Naive B cell (primary cell): ENCODE data around the gene HNRNPDL. TPM values are rescaled to one million over a fixed set of nuclear protein-coding genes. Genes with fewer than 3 reads are reported as not detected.
"Not testable (repeated sequence)": the region's sequence is repeated elsewhere in the genome, so short reads cannot be mapped to it uniquely, and the experiment has no call there.

Experiments used
- ATAC-seq, 2 donors: fragments of 150-1000 bp; cut with Tn5 transposase; 2 replicates each; pipeline ENCODE4 v1.10.0; 2021; ENCODE audit warnings: low read depth in 2 of 2, mild to moderate bottlenecking in 2 of 2, moderate library complexity in 2 of 2
- DNase-seq: peaks from one replicate; pipeline ENCODE4 v3.0.0; 2022
- H3K27ac Mint-ChIP-seq, 6 donors: one replicate each; pipeline ENCODE4 v1.8.0; 2020 to 2022; ENCODE audit warnings: mild to moderate bottlenecking in 6 of 6, mixed read lengths in 6 of 6, moderate library complexity in 5 of 6, inconsistent platforms in 2 of 6
- H3K27me3 Mint-ChIP-seq, 3 donors: one replicate each; pipeline ENCODE4 v1.8.0; 2021 to 2022; ENCODE audit warnings: mixed read lengths in 3 of 3, mild to moderate bottlenecking in 1 of 3
- H3K36me3 Mint-ChIP-seq, 2 donors: one replicate each; pipeline ENCODE4 v1.8.0; 2020 to 2022; ENCODE audit warnings: mixed read lengths in 2 of 2, inconsistent platforms in 1 of 2, mild to moderate bottlenecking in 1 of 2
- H3K4me1 Mint-ChIP-seq, 3 donors: one replicate each; pipeline ENCODE4 v1.8.0; 2020 to 2022; ENCODE audit warnings: mixed read lengths in 3 of 3, inconsistent platforms in 1 of 3, mild to moderate bottlenecking in 1 of 3, moderate library complexity in 1 of 3
- H3K4me3 Mint-ChIP-seq, 8 donors: one replicate each; pipeline ENCODE4 v1.8.0; 2020 to 2022; ENCODE audit warnings: mild to moderate bottlenecking in 8 of 8, mixed read lengths in 8 of 8, moderate library complexity in 8 of 8, inconsistent platforms in 2 of 8
- H3K9me3 Mint-ChIP-seq, 7 donors: one replicate each; pipeline ENCODE4 v1.8.0; 2020 to 2022; ENCODE audit warnings: mixed read lengths in 7 of 7, mild to moderate bottlenecking in 5 of 7, inconsistent platforms in 2 of 7, moderate library complexity in 1 of 7
- polyA plus RNA-seq, 6 donors: library from polyadenylated mRNA; unstranded; fragments of 300-500 nt; fragmentation: Illumina TruSeq; gene quantifications; one replicate each; pipeline ENCODE4 v1.2.3, GENCODE V29; 2021; ENCODE audit warnings: low read depth in 6 of 6

HNRNPDL gene
- polyA plus RNA-seq, 6 donors from 2014 or later, result 288 to 428 (median 371) TPM

- H3K4me3 Mint-ChIP-seq, result peak overlapping the region; percentile 95 to 100 (median 100)
- peak; percentile 94 for DNase-seq
- peaks cover 18 to 24% of the 10 kb centered on the region in 2 donors for H3K36me3 Mint-ChIP-seq
- peaks cover 37 to 51% (median 45%) of the 10 kb centered on the region in 3 donors for H3K4me1 Mint-ChIP-seq
- no peaks in the 10 kb centered on the region for H3K9me3 Mint-ChIP-seq
- peak; percentile 52 to 59 for ATAC-seq
- H3K27me3 Mint-ChIP-seq, result no peaks in the 10 kb centered on the region
- H3K27ac Mint-ChIP-seq, result peak overlapping the region; percentile 99 to 100 (median 99)
Observed at GRCh38 chr4:82428969-82429727, 1.1 kb downstream of the HNRNPDL start.

GRCh38 chr4:82428526-82428968 is 1.7 kb downstream of the HNRNPDL start:
- ATAC-seq (no peak), DNase-seq (no peak)
- H3K4me3 Mint-ChIP-seq, result peak overlapping the region; percentile 95 to 100 (median 100)
- H3K4me1 Mint-ChIP-seq, result peaks cover 37 to 57% (median 39%) of the 10 kb centered on the region in 3 donors
- no peaks in the 10 kb centered on the region for H3K9me3 Mint-ChIP-seq
- no peaks in the 10 kb centered on the region for H3K27me3 Mint-ChIP-seq
- H3K36me3 Mint-ChIP-seq, result peaks cover 21 to 24% of the 10 kb centered on the region in 2 donors
- H3K27ac Mint-ChIP-seq, result peak overlapping the region; percentile 85 to 100 (median 99)

- peaks cover 32 to 52% (median 39%) of the 10 kb centered on the region in 3 donors for H3K4me1 Mint-ChIP-seq
Observed at GRCh38 chr4:82425478-82425877, 4.8 kb downstream of the HNRNPDL start.

GRCh38 chr4:82423245-82424054 is 6.8 kb downstream of the HNRNPDL start:
- Mint-ChIP-seq H3K36me3 (peaks cover 17 to 21% of the 10 kb centered on the region in 2 donors), H3K4me3 (peak overlapping the region in 1 of 8 donors; percentile 37), H3K4me1 (peaks cover 21 to 44% (median 43%) of the 10 kb centered on the region in 3 donors), H3K27ac (peak overlapping the region in 3 of 6 donors; percentile 35 to 48 (median 41)), H3K27me3 (no peaks in the 10 kb centered on the region), H3K9me3 (no peaks in the 10 kb centered on the region)
- ATAC-seq (no peak), DNase-seq (no peak)

More at GRCh38 chr4:82425478-82425877, 4.8 kb downstream of the HNRNPDL start:
- no peak for DNase-seq
- Mint-ChIP-seq H3K36me3 (peaks cover 21 to 24% of the 10 kb centered on the region in 2 donors), H3K27me3 (no peaks in the 10 kb centered on the region), H3K9me3 (no peaks in the 10 kb centered on the region), H3K4me3 (peak overlapping the region in 1 of 8 donors; percentile 95), H3K27ac (no peak overlapping the region)
- no peak for ATAC-seq

- Mint-ChIP-seq H3K27me3 (no peaks in the 10 kb centered on the region), H3K36me3 (peaks cover 16 to 17% of the 10 kb centered on the region in 2 donors), H3K9me3 (no peaks in the 10 kb centered on the region), H3K4me3 (peak overlapping the region in 1 of 8 donors; percentile 37), H3K4me1 (peaks cover 14 to 40% (median 36%) of the 10 kb centered on the region in 3 donors), H3K27ac (no peak overlapping the region)
- no peak for DNase-seq
- no peak for ATAC-seq
Observed at GRCh38 chr4:82422616-82423015, 7.6 kb downstream of the HNRNPDL start.

GRCh38 chr4:82421796-82422560 is 8.3 kb downstream of the HNRNPDL start:
- H3K36me3 Mint-ChIP-seq, result peaks cover 12 to 15% of the 10 kb centered on the region in 2 donors
- no peaks in the 10 kb centered on the region for H3K27me3 Mint-ChIP-seq
- ATAC-seq, result no peak
- peaks cover 8 to 34% (median 33%) of the 10 kb centered on the region in 3 donors for H3K4me1 Mint-ChIP-seq
- DNase-seq, result no peak
- H3K9me3 Mint-ChIP-seq, result no peaks in the 10 kb centered on the region
- no peak overlapping the region for H3K4me3 Mint-ChIP-seq
- H3K27ac Mint-ChIP-seq, result peak overlapping the region in 1 of 6 donors; percentile 11

GRCh38 chr4:82419451-82419850 is 10.8 kb downstream of the HNRNPDL start:
- no peaks in the 10 kb centered on the region for H3K27me3 Mint-ChIP-seq
- H3K27ac Mint-ChIP-seq, result no peak overlapping the region
- ATAC-seq, result peak in 1 of 2 donors; percentile 45
- no peaks in the 10 kb centered on the region for H3K9me3 Mint-ChIP-seq
- DNase-seq, result no peak
- peaks cover 4 to 33% (median 33%) of the 10 kb centered on the region in 3 donors for H3K4me1 Mint-ChIP-seq
- H3K36me3 Mint-ChIP-seq, result peaks cover 0 to 6% of the 10 kb centered on the region in 2 donors
- no peak overlapping the region for H3K4me3 Mint-ChIP-seq

- DNase-seq, result no peak
- H3K4me3 Mint-ChIP-seq, result peak overlapping the region; percentile 10 to 87 (median 74)
- ATAC-seq, result peak; percentile 74 to 81
- peak overlapping the region in 3 of 6 donors; percentile 23 to 57 (median 34) for H3K27ac Mint-ChIP-seq
- H3K9me3 Mint-ChIP-seq, result peaks cover 0 to 4% (median 0%) of the 10 kb centered on the region in 7 donors
- H3K27me3 Mint-ChIP-seq, result no peaks in the 10 kb centered on the region
- no peaks in the 10 kb centered on the region for H3K36me3 Mint-ChIP-seq
- peaks cover 4 to 28% (median 21%) of the 10 kb centered on the region in 3 donors for H3K4me1 Mint-ChIP-seq
Observed at GRCh38 chr4:82415922-82416365, 14.3 kb downstream of the HNRNPDL start.

GRCh38 chr4:82415061-82415460 is 15.2 kb downstream of the HNRNPDL start:
- peaks cover 4 to 22% (median 16%) of the 10 kb centered on the region in 3 donors for H3K4me1 Mint-ChIP-seq
- H3K36me3 Mint-ChIP-seq, H3K27me3 Mint-ChIP-seq, H3K27ac Mint-ChIP-seq, H3K9me3 Mint-ChIP-seq, ATAC-seq, DNase-seq: not testable (repeated sequence)
- peak overlapping the region in 1 of 8 donors; percentile 44 for H3K4me3 Mint-ChIP-seq

- Mint-ChIP-seq H3K36me3 (no peaks in the 10 kb centered on the region), H3K27ac (no peak overlapping the region), H3K27me3 (peaks cover 0 to 8% (median 0%) of the 10 kb centered on the region in 3 donors), H3K9me3 (no peaks in the 10 kb centered on the region), H3K4me1 (peaks cover 0 to under 1% (median 0%) of the 10 kb centered on the region in 3 donors), H3K4me3 (no peak overlapping the region)
- ATAC-seq, result no peak
- no peak for DNase-seq
Observed at GRCh38 chr4:82403725-82404124, 26.5 kb downstream of the HNRNPDL start.

- Mint-ChIP-seq H3K27me3 (peaks cover 0 to 8% (median 0%) of the 10 kb centered on the region in 3 donors), H3K4me1 (peaks cover 0 to 11% (median 6%) of the 10 kb centered on the region in 3 donors), H3K4me3 (no peak overlapping the region), H3K9me3 (no peaks in the 10 kb centered on the region), H3K36me3 (no peaks in the 10 kb centered on the region), H3K27ac (no peak overlapping the region)
- ATAC-seq (no peak), DNase-seq (no peak)
Observed at GRCh38 chr4:82402196-82402775, 28.0 kb downstream of the HNRNPDL start.

GRCh38 chr4:82401600-82401999 is 28.7 kb downstream of the HNRNPDL start:
- no peaks in the 10 kb centered on the region for H3K36me3 Mint-ChIP-seq
- H3K9me3 Mint-ChIP-seq, result no peaks in the 10 kb centered on the region
- H3K4me1 Mint-ChIP-seq, result peaks cover 0 to 11% (median 6%) of the 10 kb centered on the region in 3 donors
- no peak overlapping the region for H3K27ac Mint-ChIP-seq
- ATAC-seq (no peak), DNase-seq (no peak)
- H3K4me3 Mint-ChIP-seq, result no peak overlapping the region
- peaks cover 0 to 8% (median 0%) of the 10 kb centered on the region in 3 donors for H3K27me3 Mint-ChIP-seq
